Posterior vena cava (tissue), 2 donors: ENCODE results near the gene YY1AP1. TPM values are rescaled to one million over a fixed set of nuclear protein-coding genes. Genes with fewer than 3 reads are reported as not detected.
"Not testable (repeated sequence)": the region's sequence is repeated elsewhere in the genome, so short reads cannot be mapped to it uniquely, and the experiment has no call there.

Experiments
- DNase-seq: peaks from one replicate; pipeline ENCODE4 v3.0.0-alpha.2; 2020; ENCODE audit warnings: low spot score
- intact Hi-C, 2 donors: fragments of 100-400 bp; cut with DNase I; formaldehyde crosslinking; loops; one replicate each; pipeline versions ENCODE4 v1.14.1 to v1.14.2; 2022 to 2023
- total RNA-seq, 2 donors: library from RNA; stranded (reverse); fragmentation: NEBNext Ultra II Directional; extraction: Animal tissue kit (Norgen Biotek cat#: 25700); gene quantifications; one replicate each; pipeline ENCODE4 v1.2.1, GENCODE V29; 2021
- donor health status: DM: yes; HTN: yes; CAD: no.
- donor health status: DM: yes; HTN: yes; CAD: no.

YY1AP1 gene
- total RNA-seq, 2 donors from 2014 or later = 62.4 to 73.7 TPM

DNA sequence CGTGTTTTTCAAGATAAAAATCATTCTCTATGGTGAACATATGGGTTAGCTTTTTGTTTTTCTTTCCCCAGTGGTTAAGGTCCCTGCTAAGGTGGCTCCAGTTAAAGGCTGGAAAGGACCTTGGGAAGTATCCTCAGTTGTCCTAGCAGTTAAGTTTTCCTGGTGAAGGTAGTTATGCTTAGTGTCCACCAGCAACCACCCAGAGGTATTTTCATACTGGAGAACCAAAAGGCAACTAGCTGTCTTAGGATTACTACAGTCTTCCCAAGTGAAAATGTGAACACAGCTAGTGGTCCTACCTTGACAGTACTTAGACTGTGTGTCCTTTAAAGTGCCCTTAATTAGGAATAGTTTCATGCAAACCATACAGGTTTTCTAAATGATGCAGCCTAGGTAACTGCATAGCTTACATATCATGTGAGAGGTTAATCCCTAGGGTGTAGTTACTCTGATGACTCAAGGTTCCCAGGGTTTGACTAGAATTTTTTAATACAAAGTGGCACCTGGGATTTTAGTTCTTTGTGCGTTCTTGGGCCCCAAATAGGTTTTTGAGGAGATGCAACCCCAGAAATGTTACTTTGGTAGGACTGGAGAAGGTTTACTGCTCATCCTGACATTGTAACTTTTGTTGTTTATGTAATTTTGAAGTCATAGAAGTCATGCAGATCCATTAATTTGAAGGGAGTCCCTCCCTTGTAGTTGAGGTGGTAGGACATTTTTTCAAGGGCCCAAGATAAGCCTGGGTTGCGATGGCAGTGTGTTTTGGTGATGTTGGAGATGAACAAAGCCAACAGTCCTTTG, 36.5 kb downstream of the YY1AP1 start:
- DNase-seq = no peak
- intact Hi-C loops = no loop called here

DNA sequence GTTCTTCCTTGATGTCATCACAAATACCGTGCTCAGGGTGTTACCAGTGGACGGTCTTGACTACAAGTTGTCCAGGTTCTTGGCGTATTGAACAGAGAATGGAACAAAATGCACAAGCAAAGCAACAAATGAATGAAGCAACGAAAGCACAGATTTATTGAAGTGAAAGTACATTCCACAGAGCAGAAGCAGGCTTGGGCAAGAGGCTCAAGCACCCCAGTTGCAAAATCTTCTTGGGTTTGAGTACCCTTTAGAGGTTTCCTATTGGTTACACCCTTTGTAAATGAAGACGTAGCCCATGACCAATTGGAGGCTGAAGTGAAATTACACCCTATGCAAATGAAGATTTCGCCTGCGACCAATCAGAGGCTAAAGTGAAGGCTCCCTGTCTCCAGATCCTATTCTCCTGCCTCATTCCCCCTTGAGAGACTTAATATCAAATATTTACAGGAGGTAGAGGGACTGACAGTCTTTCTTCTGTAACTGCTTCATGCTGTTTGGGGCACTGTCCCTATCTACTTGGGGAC, 38.3 kb downstream of the YY1AP1 start:
- intact Hi-C loops = no loop called here
- DNase-seq = no peak

DNA sequence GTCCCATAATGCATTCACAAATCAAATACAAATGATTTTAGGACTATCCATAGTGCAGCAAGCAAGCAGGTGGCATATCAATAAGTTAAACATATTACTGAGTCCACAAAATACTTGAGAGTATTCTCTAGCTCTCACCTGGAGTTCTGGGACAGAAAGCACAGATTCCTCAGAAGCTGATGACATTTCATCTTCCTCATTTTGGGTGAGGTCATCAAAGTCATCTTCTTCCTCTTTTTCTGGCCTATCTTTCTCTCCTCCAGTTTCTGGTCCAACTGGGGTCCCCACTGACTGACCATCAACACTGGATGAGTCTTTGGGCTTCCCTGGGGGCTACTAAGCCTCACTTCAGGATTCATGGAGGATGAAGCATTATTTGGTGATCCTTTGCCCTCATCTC, 38.9 kb downstream of the YY1AP1 start:
- intact Hi-C loops = no loop called here
- DNase-seq = no peak

- intact Hi-C loops = no loop called here
- DNase-seq = no peak
Measured at GRCh38 chr1:155648207-155649147, 40.1 kb downstream of the YY1AP1 start.

GRCh38 chr1:155646307-155646706, 42.3 kb downstream of the YY1AP1 start:
- intact Hi-C loops = no loop called here
- no peak for DNase-seq

DNA sequence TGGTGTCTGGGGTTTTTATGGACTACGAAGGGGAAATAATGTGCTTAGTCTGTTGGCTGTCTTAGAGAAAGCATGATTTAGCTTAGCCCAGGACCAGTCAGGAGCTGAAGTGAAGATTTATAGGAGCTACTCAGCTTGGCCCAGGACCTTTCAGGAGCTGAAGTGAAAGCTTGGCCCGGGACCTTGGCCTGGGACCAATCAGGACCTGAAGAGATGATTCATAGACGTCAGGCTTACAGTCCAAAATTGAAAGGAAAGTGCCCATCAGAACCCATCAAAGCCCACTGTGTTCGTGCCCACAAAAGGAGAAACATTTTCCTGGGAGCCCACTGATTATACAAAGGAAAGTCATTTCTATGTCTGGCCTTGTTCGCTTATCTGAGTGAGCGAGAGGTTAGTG, 42.9 kb downstream of the YY1AP1 start:
- DNase-seq = no peak
- intact Hi-C loops = no loop called here

GRCh38 chr1:155645034-155645598, 43.5 kb downstream of the YY1AP1 start:
- no peak for DNase-seq
- intact Hi-C loops = no loop called here

- DNase-seq = no peak
- intact Hi-C loops = no loop called here
Measured at GRCh38 chr1:155643230-155643629, 45.3 kb downstream of the YY1AP1 start.

GRCh38 chr1:155642559-155643180, 45.9 kb downstream of the YY1AP1 start:
- intact Hi-C loops, DNase-seq: not testable (repeated sequence)

- DNase-seq = no peak
- intact Hi-C loops = no loop called here
Measured at GRCh38 chr1:155640367-155640766, 48.2 kb downstream of the YY1AP1 start.

DNA sequence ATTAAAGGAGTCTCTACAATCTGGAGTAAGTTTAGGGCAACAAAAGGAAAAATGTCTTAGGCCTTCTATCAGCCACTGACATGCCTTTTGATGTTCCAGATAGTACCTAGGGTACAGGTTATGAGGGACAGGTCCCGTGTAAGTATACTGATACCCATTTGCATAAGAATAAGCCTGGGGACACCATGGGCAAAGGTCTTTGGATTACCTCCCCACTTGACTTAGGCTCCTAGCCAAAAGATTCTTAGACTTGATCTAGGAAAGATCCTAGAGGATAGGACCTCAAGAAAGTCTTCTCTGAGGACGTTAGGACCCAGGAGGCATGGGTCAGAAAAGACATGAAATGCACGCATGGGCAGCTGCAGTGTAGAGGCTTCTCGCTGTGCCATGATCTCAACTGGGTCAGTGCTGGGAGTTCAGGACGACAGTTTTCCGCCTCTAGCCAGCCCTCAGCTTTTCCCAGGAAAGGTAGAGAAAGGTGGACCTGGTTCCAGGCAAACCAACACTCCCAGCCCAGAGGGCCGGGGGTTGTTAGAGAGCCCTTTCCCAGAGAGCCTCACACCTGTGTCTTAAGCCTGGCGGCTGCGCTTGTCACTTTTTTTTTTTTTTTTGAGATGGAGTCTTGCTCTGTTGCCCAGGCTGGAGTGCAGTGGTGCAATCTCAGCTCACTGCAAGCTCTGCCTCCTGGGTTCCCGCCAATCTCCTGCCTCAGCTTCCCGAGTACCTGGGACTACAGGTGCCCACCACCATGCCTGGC, 52.0 kb downstream of the YY1AP1 start:
- no peak for DNase-seq
- intact Hi-C loops = no loop called here

- intact Hi-C loops, DNase-seq: not testable (repeated sequence)
Measured at GRCh38 chr1:155626428-155626827, 62.1 kb downstream of the YY1AP1 start.

GRCh38 chr1:155623357-155623756, 65.2 kb downstream of the YY1AP1 start:
- intact Hi-C loops = no loop called here
- DNase-seq = no peak

GRCh38 chr1:155622191-155622590, 66.4 kb downstream of the YY1AP1 start:
- intact Hi-C loops = no loop called here
- DNase-seq = no peak

GRCh38 chr1:155613226-155613625, 75.3 kb downstream of the YY1AP1 start:
- intact Hi-C loops, DNase-seq: not testable (repeated sequence)

GRCh38 chr1:155610257-155610647, 78.3 kb downstream of the YY1AP1 start:
- DNase-seq, intact Hi-C loops: not testable (repeated sequence)

- intact Hi-C loops = no loop called here
- DNase-seq = peak; percentile 98
Measured at GRCh38 chr1:155609515-155610256, 78.9 kb downstream of the YY1AP1 start, which contains the start of gene MSTO1. Gene MSTO1 (plus strand): TSS chr1:155610218. CDS start chr1:155610249, 31 bp downstream.
